GM10266 (cell line): ENCODE results near the gene OBSCN.

Experiments used
- DNase-seq: peaks from one replicate; pipeline ENCODE4 v3.0.0; 2012; ENCODE audit errors: extremely low spot score
- TF ChIP-seq, protein P1 (sequence below): IDR thresholded peaks from 2 replicates; pipeline ENCODE4 v1.5.1; 2012; ENCODE audit warnings: mild to moderate bottlenecking, low read depth; ENCODE audit not compliant: control insufficient read depth, insufficient read depth; ENCODE audit errors: missing control alignments

Gene OBSCN

DNA sequence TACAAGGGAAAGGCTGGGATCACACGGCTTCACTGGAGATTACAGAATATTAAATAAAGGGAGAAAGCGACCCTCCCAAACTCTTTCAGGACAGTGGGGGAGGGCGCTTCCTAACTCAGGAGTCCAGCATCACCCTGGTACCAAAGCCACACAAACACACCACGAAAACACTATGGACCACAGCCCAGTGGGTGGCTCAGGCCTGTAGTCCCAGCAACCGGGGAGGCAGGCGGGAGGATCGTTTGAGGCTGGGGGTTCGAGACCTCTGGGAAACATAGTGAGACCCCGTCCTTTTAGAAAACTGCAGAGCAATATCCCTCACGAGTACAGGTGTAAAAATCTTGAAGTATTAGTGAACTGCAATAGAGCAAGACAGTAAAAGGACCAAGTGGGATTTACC is 182.8 kb downstream of the OBSCN start:
- DNase-seq = no peak
- TF ChIP-seq, protein P1, sequence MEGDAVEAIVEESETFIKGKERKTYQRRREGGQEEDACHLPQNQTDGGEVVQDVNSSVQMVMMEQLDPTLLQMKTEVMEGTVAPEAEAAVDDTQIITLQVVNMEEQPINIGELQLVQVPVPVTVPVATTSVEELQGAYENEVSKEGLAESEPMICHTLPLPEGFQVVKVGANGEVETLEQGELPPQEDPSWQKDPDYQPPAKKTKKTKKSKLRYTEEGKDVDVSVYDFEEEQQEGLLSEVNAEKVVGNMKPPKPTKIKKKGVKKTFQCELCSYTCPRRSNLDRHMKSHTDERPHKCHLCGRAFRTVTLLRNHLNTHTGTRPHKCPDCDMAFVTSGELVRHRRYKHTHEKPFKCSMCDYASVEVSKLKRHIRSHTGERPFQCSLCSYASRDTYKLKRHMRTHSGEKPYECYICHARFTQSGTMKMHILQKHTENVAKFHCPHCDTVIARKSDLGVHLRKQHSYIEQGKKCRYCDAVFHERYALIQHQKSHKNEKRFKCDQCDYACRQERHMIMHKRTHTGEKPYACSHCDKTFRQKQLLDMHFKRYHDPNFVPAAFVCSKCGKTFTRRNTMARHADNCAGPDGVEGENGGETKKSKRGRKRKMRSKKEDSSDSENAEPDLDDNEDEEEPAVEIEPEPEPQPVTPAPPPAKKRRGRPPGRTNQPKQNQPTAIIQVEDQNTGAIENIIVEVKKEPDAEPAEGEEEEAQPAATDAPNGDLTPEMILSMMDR = no peak

DNA sequence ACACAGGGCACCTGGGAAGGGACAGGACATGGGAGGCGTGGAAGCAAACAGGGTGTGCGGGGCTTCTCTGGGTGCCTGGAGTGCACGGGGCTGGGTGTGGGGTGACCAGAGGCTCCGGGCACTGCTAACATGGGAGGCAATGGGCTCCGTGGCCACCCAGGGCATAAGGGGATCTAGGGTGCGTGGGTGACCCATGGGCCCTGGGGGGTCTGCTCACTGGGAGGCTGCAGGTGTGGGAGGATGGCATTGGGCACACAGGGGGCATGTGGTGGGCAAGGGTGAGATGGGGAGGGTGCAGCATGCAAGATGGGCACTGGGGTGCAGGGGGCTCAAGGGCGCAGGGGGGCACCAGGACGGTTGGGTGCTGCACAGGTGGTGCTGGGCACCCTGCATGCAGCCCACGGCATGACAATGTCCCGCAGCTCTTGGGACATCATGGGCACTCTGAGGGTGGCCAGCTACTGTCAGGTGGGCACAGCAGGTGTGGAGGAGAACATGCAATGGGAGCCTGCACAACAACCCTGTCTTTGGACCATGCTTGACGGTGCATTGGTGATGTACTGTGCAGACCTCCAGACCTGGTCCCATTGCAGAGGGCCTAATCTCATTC is 183.7 kb downstream of the OBSCN start:
- TF ChIP-seq, protein P1 = no peak
- no peak for DNase-seq

DNA sequence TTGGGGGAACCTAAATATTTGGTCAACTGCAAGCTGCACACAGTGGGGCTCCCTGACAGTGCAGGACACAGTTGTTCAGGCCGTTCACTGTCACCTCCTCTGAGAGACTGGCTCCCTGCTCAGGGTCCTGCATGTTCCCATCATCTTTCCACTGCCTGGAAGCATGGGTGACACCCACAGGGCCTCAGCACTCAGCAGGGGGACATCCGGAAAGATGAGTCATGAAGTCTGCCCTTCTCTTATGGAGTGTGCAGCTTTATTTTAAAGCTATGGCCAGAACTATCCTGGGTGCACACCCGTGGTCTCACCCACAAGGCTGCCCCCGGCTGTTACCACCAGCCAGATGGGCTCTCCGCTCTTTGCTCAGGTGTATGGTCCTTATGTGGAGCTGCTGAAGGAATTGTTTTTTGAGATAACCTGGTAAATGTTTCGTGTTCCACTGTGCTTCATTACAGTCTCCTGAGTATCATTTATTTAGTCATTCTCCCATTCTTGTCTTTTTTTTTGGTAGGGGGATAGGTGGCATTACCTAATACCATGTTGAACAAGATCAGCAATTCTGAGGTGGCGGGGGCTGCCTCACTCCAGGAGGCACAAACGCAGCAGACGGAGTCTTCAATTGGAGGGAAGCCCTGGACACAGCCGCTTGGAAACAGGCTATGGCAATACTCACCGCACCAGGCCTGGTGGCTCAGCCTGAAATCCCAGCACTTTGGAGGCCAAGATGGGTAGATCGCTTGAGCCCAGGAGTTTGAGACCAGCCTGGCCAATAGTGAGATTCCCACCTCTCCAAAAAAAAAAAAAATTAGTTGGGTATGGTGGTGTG is 184.5 kb downstream of the OBSCN start:
- DNase-seq = no peak
- TF ChIP-seq, protein P1 = no peak

DNA sequence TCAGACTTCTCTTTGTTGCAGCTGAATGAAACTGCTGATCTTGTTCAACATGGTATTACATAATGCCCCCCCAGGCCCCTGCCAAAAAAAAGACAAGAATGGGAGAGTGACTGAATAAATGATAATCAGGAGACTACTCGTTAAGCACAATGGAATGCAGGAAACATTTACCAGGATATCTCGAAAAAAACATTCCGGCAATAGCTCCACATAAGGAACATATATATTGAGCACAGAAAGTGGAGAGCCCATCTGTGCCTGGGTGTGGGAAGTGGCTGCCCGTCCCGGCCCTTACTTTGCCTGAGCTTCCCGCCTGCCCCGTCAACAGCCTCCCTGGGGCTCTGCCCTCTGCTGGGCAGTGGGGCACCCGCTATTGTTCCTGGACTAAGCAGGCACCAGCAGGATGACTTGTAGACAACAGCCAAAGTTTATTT is 185.4 kb downstream of the OBSCN start:
- no peak for DNase-seq
- TF ChIP-seq, protein P1 = no peak

DNA sequence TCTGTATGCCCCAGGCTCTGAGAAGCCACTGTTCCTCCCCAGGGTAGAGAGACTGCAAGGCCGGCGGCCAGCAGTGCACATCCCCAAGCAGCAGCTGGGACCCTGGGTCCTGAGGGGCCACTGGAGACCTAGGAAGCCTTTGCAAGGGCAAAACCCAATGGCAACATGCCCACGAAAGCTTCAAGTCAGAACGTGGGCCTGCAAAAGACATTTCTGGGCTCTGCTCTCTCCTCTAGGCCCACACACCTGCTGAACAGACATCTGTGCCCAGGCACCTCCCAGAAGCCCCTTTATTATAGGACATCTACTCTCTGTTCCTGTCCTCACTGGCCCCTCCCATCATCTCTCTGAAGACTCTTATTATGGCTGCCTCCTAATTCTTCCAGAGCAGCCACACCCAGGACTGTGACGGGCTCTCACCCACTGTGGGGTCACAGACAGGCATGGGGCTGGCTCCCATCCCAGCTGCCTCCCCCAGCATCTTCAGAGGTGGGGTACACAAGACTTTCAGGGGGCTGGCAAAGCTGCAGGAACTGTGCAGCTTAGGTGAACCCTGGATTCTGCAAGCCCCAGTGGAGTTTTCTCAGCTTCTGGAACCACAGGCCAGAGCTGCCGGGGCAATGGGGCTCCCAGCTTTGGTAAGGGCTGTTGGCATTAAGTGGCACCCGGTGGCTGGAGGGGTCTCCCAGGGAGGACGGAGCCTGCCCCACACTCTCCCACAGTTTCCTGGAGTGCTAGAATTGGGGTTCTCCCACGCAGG is 186.1 kb downstream of the OBSCN start:
- TF ChIP-seq, protein P1 = no peak

DNA sequence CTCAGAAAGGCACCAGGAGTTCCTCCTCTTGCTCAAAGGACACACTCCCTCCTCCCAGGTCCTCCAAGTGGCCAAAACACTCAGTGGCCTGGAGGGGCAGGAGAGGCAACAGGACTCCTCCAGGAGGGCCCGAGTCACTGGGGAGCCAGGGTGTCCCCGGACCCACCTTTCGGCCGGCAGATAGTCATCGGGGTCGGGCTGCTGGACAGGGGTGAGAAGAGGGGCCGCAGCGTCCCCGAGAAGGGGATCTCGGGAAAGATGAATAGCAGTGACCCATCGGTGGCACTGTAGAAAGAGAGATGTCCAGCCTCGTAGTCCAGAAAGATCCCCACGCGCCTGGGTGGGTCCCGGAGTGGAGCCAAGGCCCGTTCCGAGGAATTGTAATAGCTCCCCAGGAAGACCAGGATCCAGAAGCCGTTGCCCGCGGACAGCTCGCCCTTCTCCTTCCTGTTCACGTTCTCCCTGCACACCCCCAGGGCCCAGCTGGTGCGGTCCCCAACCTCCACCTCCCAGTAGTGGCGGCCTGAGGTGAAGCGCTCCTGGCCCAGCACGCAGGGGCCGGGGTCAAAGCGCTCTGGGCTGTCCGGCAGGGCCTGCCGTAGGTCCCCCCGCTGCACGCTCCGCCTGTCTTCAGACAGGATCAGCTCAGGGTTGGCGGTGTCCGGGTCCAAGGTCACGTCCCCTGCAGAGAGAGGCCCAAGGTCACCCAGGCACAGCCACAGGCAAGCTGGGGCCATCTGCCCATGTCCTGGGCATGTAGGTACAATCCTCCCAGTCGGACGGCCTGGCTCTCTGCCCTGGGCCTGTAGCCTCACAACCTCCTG is 186.9 kb downstream of the OBSCN start:
- no peak for DNase-seq
- TF ChIP-seq, protein P1 = no peak

More for the DNA sequence above, 186.1 kb downstream of the OBSCN start:
- no peak for DNase-seq
